Measurements from ENCODE around the gene RPP25L. TPM values are rescaled to one million over a fixed set of nuclear protein-coding genes. Genes with fewer than 3 reads are reported as not detected.

RPP25L gene
- total RNA-seq, 2 donors from 2014 or later = 37.0 to 54.4 TPM

DNA sequence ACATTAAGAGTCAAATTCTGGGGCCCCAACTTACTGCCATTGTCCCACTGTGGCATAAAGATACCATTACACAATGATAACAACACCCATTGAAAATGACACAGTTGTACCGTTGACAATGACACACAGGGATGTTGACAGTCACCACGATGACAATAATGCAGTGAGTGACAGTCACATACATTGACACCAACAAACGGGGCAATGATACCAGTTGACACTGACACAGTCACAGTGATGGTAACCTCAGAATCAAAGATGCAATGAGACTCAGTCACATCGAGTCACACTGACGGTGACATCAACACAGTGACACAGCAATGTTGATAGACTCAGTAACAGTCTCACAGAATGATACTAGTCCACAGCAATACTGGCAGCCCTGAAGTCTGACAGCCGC lies 39.3 kb downstream of the RPP25L start:
- no peaks in the 10 kb centered on the region for H3K9me3 ChIP-seq
- peaks cover 16% of the 10 kb centered on the region for H3K27me3 ChIP-seq
- H3K9ac ChIP-seq (ENCODE audit: low read depth in 2 of 2, low read length in 2 of 2) = no peak overlapping the region
- TF ChIP-seq, protein P1, sequence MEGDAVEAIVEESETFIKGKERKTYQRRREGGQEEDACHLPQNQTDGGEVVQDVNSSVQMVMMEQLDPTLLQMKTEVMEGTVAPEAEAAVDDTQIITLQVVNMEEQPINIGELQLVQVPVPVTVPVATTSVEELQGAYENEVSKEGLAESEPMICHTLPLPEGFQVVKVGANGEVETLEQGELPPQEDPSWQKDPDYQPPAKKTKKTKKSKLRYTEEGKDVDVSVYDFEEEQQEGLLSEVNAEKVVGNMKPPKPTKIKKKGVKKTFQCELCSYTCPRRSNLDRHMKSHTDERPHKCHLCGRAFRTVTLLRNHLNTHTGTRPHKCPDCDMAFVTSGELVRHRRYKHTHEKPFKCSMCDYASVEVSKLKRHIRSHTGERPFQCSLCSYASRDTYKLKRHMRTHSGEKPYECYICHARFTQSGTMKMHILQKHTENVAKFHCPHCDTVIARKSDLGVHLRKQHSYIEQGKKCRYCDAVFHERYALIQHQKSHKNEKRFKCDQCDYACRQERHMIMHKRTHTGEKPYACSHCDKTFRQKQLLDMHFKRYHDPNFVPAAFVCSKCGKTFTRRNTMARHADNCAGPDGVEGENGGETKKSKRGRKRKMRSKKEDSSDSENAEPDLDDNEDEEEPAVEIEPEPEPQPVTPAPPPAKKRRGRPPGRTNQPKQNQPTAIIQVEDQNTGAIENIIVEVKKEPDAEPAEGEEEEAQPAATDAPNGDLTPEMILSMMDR (IDR thresholded peaks at IDR 0.05) = no peak
- no peak overlapping the region for H3K27ac ChIP-seq
- intact Hi-C loops (cut with DNase I) = no loop called here
- no peak for DNase-seq
- no peaks in the 10 kb centered on the region for H3K4me1 ChIP-seq
- no peaks in the 10 kb centered on the region for H3K36me3 ChIP-seq
- no peak overlapping the region for H3K4me3 ChIP-seq

DNA sequence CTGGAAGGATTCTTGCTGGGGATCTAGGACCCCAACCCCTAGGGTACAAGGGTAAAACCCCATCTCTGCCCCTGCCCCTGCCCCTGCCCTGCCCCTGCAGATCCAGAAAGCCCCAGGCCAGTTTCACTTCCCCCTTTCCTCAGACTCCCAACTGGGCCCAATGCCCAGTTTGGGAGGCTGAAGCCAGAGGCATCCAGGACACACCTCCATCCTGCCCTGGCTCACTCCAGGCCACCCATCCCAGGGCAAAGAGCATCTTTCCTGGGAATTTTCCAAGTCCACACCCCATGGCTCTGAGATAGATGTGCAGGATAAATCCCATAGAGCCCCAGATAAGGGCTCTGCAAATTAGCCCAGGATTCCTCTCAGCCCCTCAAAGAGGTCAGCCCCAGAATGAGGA lies 39.8 kb downstream of the RPP25L start:
- no peaks in the 10 kb centered on the region for H3K4me1 ChIP-seq
- TF ChIP-seq, protein P1 (IDR thresholded peaks at IDR 0.05) = no peak
- H3K27ac ChIP-seq = no peak overlapping the region
- intact Hi-C loops (cut with DNase I) = no loop called here
- peaks cover 11% of the 10 kb centered on the region for H3K27me3 ChIP-seq
- no peak overlapping the region for H3K9ac ChIP-seq (ENCODE audit: low read depth in 2 of 2, low read length in 2 of 2)
- no peak overlapping the region for H3K4me3 ChIP-seq
- DNase-seq = peak; percentile 89
- H3K36me3 ChIP-seq = no peaks in the 10 kb centered on the region
- H3K9me3 ChIP-seq = no peaks in the 10 kb centered on the region

DNA sequence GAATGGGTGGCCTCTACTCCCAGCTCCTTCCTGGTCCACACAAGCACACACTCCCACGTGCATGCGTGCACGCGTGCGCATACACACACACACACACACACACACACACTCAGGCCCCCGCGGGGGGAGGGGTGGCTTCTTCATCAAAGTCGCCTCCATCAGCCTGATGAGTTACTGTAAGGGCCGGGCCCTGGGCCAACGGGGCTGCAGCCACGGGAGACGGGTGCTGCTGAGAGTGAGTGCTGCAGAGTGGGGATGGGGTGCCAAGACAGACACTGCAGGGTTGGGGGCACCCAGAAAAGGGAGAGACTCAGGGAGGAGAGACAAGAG lies 40.5 kb downstream of the RPP25L start:
- Histone ChIP-seq H3K36me3 (no peaks in the 10 kb centered on the region), H3K9me3 (no peaks in the 10 kb centered on the region), H3K27ac (no peak overlapping the region), H3K4me3 (no peak overlapping the region), H3K9ac (ENCODE audit: low read depth in 2 of 2, low read length in 2 of 2) (no peak overlapping the region), H3K27me3 (peaks cover 5% of the 10 kb centered on the region), H3K4me1 (no peaks in the 10 kb centered on the region)
- intact Hi-C loops (cut with DNase I) = no loop called here
- TF ChIP-seq, protein P1 (IDR thresholded peaks at IDR 0.05) = no peak
- peak; percentile 29 for DNase-seq

DNA sequence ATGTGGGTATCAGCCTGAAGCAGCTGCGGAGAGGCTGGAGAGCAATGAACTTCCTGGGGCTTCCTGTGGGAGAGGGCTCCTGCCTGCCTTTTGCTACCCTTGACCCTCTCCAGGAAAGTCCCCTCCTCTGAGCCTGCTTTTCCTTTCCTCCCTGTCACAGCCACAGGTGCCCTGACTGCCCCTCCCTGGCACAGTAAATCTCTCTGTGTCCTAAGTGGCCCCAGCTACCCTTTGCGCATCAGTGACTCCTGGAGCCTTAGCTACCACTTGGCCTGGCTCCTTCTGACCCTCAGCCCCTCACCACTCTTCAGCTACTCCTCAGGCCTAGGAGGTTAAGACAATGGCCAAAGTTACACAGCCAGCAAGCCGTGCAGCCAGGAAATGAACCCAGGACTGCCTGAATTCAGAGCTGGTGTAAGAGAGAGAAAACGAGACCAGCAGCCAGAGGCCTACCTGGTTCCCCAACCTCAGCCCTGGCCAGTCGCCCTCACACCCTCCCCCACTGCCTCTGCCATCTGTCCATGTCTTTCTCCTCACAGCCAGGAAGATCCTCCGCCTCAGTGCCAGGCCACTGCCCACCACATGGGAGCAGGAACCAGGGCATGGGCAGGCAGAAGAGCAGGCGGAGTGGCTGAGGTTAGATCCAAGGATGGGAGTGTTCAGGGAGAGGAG lies 41.0 kb downstream of the RPP25L start:
- H3K4me1 ChIP-seq = no peaks in the 10 kb centered on the region
- intact Hi-C loops (cut with DNase I) = no loop called here
- H3K4me3 ChIP-seq = no peak overlapping the region
- peaks cover 4% of the 10 kb centered on the region for H3K27me3 ChIP-seq
- H3K9ac ChIP-seq (ENCODE audit: low read depth in 2 of 2, low read length in 2 of 2) = no peak overlapping the region
- H3K27ac ChIP-seq = no peak overlapping the region
- H3K9me3 ChIP-seq = no peaks in the 10 kb centered on the region
- no peak for DNase-seq
- no peaks in the 10 kb centered on the region for H3K36me3 ChIP-seq
- TF ChIP-seq, protein P1 (IDR thresholded peaks at IDR 0.05) = no peak

DNA sequence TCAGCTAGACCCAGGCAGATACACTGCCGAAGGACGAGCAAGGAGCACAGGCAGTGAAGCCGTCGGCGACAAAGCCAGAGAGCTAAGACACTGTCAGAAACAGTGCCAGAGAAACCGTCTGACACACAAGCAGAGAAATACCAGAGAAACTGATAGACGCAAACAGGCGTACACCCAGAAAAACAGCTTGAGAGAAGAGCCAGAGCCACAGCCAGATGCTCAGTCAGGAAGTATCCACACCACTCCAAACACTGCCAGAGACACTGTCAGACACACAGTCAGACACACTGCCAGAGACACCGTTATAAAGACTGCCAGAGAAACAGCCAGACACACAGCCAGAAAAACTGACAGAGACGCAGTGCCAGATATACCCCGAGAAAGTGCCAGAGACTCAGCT lies 41.5 kb downstream of the RPP25L start:
- Histone ChIP-seq H3K4me1 (no peaks in the 10 kb centered on the region), H3K9me3 (no peaks in the 10 kb centered on the region), H3K36me3 (no peaks in the 10 kb centered on the region), H3K27ac (no peak overlapping the region), H3K27me3 (no peaks in the 10 kb centered on the region), H3K9ac (ENCODE audit: low read depth in 2 of 2, low read length in 2 of 2) (no peak overlapping the region), H3K4me3 (no peak overlapping the region)
- TF ChIP-seq, protein P1 (IDR thresholded peaks at IDR 0.05) = no peak
- DNase-seq = no peak
- intact Hi-C loops (cut with DNase I) = no loop called here
